Stomach (tissue), 4 donors: ENCODE results near the gene SLC43A1.

Source experiments
- POLR2A ChIP-seq, 4 donors: fragments of 450-650 bp; IDR thresholded peaks; one replicate each; pipeline ENCODE4 v1.6.1; 2016; ENCODE audit warnings: antibody characterized with exemption in 4 of 4, control low read depth in 2 of 4, mild to moderate bottlenecking in 1 of 4, moderate library complexity in 1 of 4
- TF ChIP-seq, protein P1 (sequence below), 7 experiments: fragments of 450-650 bp in 4 of 7; fragments of 200-600 bp in 3 of 7; sonication (generic) in 3 of 7; IDR thresholded peaks; one replicate each; pipeline ENCODE4 v1.5.1; 2016 to 2019; ENCODE audit warnings: antibody characterized with exemption in 7 of 7, control low read depth in 2 of 7, mild to moderate bottlenecking in 1 of 7

DNA sequence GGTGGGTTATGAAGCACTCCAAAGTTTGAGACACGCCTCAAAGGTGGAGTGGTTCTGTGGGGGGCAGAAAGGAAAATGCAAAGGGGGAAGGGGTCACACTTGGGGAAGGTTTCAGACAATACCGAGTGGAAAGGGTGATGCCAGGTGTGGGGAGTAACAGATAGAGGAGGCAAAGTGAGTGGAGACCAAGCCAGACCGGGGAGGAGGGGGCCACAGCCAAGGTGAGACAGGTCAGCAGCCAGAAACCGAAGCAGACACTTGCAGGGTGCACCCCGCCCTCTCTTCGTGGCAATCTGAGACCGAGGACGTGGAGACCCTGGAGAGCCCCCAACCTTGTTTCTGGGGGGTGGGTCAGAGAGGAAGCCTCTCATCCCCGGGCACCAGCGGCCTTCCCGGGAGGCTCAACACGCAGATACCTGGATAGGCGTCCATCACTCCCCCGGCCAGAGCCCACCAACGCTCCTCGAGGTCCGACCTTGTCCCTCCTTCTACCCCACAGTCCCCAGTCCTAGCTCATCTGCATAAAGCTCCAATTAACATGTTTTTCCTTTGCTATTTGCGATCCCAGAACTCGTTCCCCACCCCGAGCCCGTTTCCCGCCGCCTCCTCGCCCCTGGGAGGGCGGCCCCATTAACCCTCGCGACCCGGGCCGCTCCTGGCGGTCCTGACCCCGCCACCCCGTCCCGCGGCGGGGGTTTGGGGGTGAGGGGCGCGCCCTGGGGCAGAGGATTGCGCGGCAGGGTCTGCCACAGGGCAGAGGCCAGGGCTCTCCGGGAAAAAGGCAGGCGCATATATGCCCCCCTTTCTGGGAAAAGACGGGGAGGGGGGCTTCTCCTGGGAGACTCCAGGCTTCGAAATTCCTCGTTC lies 33.4 kb downstream of the SLC43A1 start:
- TF ChIP-seq, protein P1, sequence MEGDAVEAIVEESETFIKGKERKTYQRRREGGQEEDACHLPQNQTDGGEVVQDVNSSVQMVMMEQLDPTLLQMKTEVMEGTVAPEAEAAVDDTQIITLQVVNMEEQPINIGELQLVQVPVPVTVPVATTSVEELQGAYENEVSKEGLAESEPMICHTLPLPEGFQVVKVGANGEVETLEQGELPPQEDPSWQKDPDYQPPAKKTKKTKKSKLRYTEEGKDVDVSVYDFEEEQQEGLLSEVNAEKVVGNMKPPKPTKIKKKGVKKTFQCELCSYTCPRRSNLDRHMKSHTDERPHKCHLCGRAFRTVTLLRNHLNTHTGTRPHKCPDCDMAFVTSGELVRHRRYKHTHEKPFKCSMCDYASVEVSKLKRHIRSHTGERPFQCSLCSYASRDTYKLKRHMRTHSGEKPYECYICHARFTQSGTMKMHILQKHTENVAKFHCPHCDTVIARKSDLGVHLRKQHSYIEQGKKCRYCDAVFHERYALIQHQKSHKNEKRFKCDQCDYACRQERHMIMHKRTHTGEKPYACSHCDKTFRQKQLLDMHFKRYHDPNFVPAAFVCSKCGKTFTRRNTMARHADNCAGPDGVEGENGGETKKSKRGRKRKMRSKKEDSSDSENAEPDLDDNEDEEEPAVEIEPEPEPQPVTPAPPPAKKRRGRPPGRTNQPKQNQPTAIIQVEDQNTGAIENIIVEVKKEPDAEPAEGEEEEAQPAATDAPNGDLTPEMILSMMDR (IDR thresholded peaks at IDR 0.05): no peak
- no peak for TF ChIP-seq POLR2A (IDR thresholded peaks at IDR 0.05)
